LHCN-M2 (cell line): Measurements from ENCODE around the gene TUBA3D. TPM values are rescaled to one million over a fixed set of nuclear protein-coding genes. Genes with fewer than 3 reads are reported as not detected.

Source experiments
- total RNA-seq: library from RNA; depleted of rRNA; stranded (reverse); fragments of >200 nt; gene quantifications from 2 replicates; pipeline ENCODE4 v1.2.3, GENCODE V29; 2014; rRNA removed

Gene TUBA3D
- total RNA-seq, 1 experiment from 2014 or later: 2.0 TPM

Other genes with a start within 250 kb of the TUBA3D start
- 0.06 TPM in 1 of 2 replicates, not detected in the other for gene RAB6D, start 112.0 kb upstream of the TUBA3D start, total RNA-seq
- 93.8 and 135 TPM in 2 replicates for gene MZT2A, start 16.3 kb downstream of the TUBA3D start, total RNA-seq
- 14.2 and 20.6 TPM in 2 replicates for gene CCDC74A, start 51.8 kb downstream of the TUBA3D start, total RNA-seq